H7 (cell line): ENCODE data around the gene NUDT4. TPM values are rescaled to one million over a fixed set of nuclear protein-coding genes. Genes with fewer than 3 reads are reported as not detected.
A peak's percentile ranks its signal among the peaks of the same experiment; 100 is the strongest.

Experiments
- DNase-seq: peaks from one replicate; pipeline ENCODE4 v3.0.0; 2012
- H3K27me3 ChIP-seq: 2 replicates; pipeline ENCODE4 v1.6.0; 2011; ENCODE audit warnings: mild to moderate bottlenecking, low read length; ENCODE audit not compliant: control insufficient read depth, insufficient read depth
- H3K36me3 ChIP-seq: replicated peaks from 2 replicates; pipeline ENCODE4 v1.5.1; 2011; ENCODE audit warnings: low read length; ENCODE audit not compliant: control insufficient read depth, insufficient read depth
- H3K4me3 ChIP-seq: 2 replicates; pipeline ENCODE4 v1.5.1; 2011; ENCODE audit warnings: low read depth, mild to moderate bottlenecking, control low read depth, low read length, moderate library complexity; ENCODE audit not compliant: insufficient read depth
- total RNA-seq: library from RNA; depleted of rRNA; stranded (reverse); fragments of >200 nt; shearing (Covaris generic); gene quantifications from 2 replicates; pipeline ENCODE4 v1.2.3, GENCODE V29; 2014; rRNA removed

The NUDT4 gene
- total RNA-seq, 1 experiment from 2014 or later: 73.2 TPM

- Histone ChIP-seq H3K27me3 (no peaks in the 10 kb centered on the region), H3K36me3 (no peaks in the 10 kb centered on the region), H3K4me3 (peak overlapping the region; percentile 94)
- DNase-seq: peak; percentile 16
Measured at GRCh38 chr12:93442411-93443340, 65.0 kb downstream of the NUDT4 start.

- Histone ChIP-seq H3K4me3 (no peak overlapping the region), H3K27me3 (no peaks in the 10 kb centered on the region), H3K36me3 (no peaks in the 10 kb centered on the region)
- DNase-seq: no peak
Measured at GRCh38 chr12:93443576-93443975, 65.9 kb downstream of the NUDT4 start.

- no peak overlapping the region for H3K4me3 ChIP-seq
- no peak for DNase-seq
- no peaks in the 10 kb centered on the region for H3K27me3 ChIP-seq
- no peaks in the 10 kb centered on the region for H3K36me3 ChIP-seq
Measured at GRCh38 chr12:93447555-93448290, 70.0 kb downstream of the NUDT4 start.

- Histone ChIP-seq H3K36me3 (no peaks in the 10 kb centered on the region), H3K4me3 (no peak overlapping the region), H3K27me3 (no peaks in the 10 kb centered on the region)
- no peak for DNase-seq
Measured at GRCh38 chr12:93448796-93449195, 71.1 kb downstream of the NUDT4 start.

- DNase-seq: no peak
- Histone ChIP-seq H3K4me3 (no peak overlapping the region), H3K27me3 (no peaks in the 10 kb centered on the region), H3K36me3 (no peaks in the 10 kb centered on the region)
Measured at GRCh38 chr12:93449277-93449676, 71.6 kb downstream of the NUDT4 start.

- H3K4me3 ChIP-seq: no peak overlapping the region
- H3K27me3 ChIP-seq: no peaks in the 10 kb centered on the region
- H3K36me3 ChIP-seq: no peaks in the 10 kb centered on the region
- DNase-seq: no peak
Measured at GRCh38 chr12:93451423-93452158, 73.9 kb downstream of the NUDT4 start.

- Histone ChIP-seq H3K4me3 (no peak overlapping the region), H3K36me3 (no peaks in the 10 kb centered on the region), H3K27me3 (no peaks in the 10 kb centered on the region)
- no peak for DNase-seq
Measured at GRCh38 chr12:93453633-93454032, 75.9 kb downstream of the NUDT4 start.

GRCh38 chr12:93456077-93456476 is 78.4 kb downstream of the NUDT4 start:
- no peaks in the 10 kb centered on the region for H3K36me3 ChIP-seq
- H3K27me3 ChIP-seq: no peaks in the 10 kb centered on the region
- DNase-seq: no peak
- no peak overlapping the region for H3K4me3 ChIP-seq

Other genes with a start within 250 kb of the NUDT4 start
- gene UBE2N, start 64.0 kb downstream of the NUDT4 start, total RNA-seq: 324 and 342 TPM in 2 replicates
- 117 and 154 TPM in 2 replicates for gene MRPL42, start 89.6 kb downstream of the NUDT4 start, total RNA-seq
- 86.0 and 138 TPM in 2 replicates for gene SOCS2, start 194.8 kb downstream of the NUDT4 start, total RNA-seq